Measurements from ENCODE around the gene ELP6.
A peak's percentile ranks its signal among the peaks of the same experiment; 100 is the strongest.

The ELP6 gene

GRCh38 chr3:47542471-47543173 is 29.1 kb upstream of the ELP6 start:
- TF ChIP-seq TAF1 (IDR thresholded peaks at IDR 0.05; ENCODE audit: low read depth) = no peak
- TF ChIP-seq FOXM1 (IDR thresholded peaks at IDR 0.05; ENCODE audit: borderline replicate concordance, low read depth) = no peak
- no peak for TF ChIP-seq TEAD4 (IDR thresholded peaks at IDR 0.05)
- no peak for TF ChIP-seq EP300 (IDR thresholded peaks at IDR 0.05; ENCODE audit: borderline replicate concordance)
- TF ChIP-seq, protein P1, sequence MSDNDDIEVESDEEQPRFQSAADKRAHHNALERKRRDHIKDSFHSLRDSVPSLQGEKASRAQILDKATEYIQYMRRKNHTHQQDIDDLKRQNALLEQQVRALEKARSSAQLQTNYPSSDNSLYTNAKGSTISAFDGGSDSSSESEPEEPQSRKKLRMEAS (IDR thresholded peaks at IDR 0.05) = peak; percentile 96
- TF ChIP-seq RAD21 (IDR thresholded peaks at IDR 0.05; ENCODE audit: low read depth) = peak; percentile 5; the same call in 1 of the 2 replicates
- peak; percentile 75 for TF ChIP-seq EGR1 (IDR thresholded peaks at IDR 0.05)
- TF ChIP-seq, protein P2, sequence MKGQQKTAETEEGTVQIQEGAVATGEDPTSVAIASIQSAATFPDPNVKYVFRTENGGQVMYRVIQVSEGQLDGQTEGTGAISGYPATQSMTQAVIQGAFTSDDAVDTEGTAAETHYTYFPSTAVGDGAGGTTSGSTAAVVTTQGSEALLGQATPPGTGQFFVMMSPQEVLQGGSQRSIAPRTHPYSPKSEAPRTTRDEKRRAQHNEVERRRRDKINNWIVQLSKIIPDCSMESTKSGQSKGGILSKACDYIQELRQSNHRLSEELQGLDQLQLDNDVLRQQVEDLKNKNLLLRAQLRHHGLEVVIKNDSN (IDR thresholded peaks at IDR 0.05) = no peak
- no peak for TF ChIP-seq ZBTB7A (IDR thresholded peaks at IDR 0.05; ENCODE audit: low read depth)

DNA sequence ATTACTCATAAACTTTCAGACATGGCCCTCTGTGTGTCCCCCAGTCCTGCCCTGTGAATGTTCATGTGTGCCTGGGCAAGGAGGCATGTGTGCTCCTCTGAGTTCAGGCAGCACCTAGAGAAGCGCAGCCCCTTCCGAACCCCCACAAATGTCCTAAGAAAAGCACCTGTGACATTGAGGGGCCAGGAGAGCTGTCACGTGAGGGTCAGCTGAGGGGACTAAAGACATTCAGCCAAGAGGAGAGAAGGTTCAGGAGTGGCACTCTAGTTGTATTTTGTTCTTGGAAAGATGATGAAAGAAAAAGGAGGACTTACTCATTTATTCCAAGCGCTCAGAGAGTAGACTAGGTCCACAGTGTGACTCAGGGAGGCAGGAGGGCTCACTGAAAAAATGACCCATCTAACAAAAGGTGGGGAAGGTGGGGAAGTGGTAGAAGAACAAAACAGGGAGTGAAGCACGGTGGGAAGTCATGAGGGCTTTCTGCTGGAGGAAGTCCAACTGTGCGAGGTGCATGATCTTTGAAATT is 28.1 kb upstream of the ELP6 start:
- TF ChIP-seq CREB1 (IDR thresholded peaks at IDR 0.05; ENCODE audit: low read depth) (no peak), CEBPB (IDR thresholded peaks at IDR 0.05) (no peak), RAD21 (IDR thresholded peaks at IDR 0.05; ENCODE audit: low read depth) (no peak), TEAD4 (IDR thresholded peaks at IDR 0.05) (no peak), ZBTB7A (IDR thresholded peaks at IDR 0.05; ENCODE audit: low read depth) (no peak), EP300 (IDR thresholded peaks at IDR 0.05; ENCODE audit: borderline replicate concordance) (no peak), YY1 (IDR thresholded peaks at IDR 0.05; ENCODE audit: low read depth) (no peak), FOXM1 (IDR thresholded peaks at IDR 0.05; ENCODE audit: borderline replicate concordance, low read depth) (no peak), NFIC (IDR thresholded peaks at IDR 0.05) (no peak), REST (IDR thresholded peaks at IDR 0.05; ENCODE audit: low read depth) (no peak), TCF12 (IDR thresholded peaks at IDR 0.05; ENCODE audit: low read depth) (no peak), EGR1 (IDR thresholded peaks at IDR 0.05) (no peak), TAF1 (IDR thresholded peaks at IDR 0.05; ENCODE audit: low read depth) (no peak)
- TF ChIP-seq, protein P2 (IDR thresholded peaks at IDR 0.05) = no peak
- TF ChIP-seq, protein P1 (IDR thresholded peaks at IDR 0.05) = no peak

DNA sequence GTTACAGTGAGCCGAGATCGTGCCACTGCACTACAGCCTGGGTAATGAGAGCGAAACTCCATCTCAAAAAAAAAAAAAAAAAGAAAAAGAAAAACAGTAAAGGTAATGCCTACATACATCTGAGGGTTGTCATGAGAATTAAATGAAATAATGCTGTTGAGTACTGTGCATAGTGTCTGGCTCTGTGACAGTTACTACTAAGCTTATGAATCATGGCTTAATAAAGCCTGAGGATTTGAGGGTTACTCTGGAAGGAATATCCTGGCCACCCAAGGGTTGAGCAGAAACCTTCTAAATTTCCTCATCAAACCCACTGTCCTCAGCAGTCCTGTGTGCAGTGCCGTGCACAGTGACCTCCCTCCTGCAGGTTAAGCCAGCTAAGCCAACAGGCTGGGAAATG is 26.8 kb upstream of the ELP6 start:
- TF ChIP-seq YY1 (IDR thresholded peaks at IDR 0.05; ENCODE audit: low read depth) (no peak), TCF12 (IDR thresholded peaks at IDR 0.05; ENCODE audit: low read depth) (no peak), REST (IDR thresholded peaks at IDR 0.05; ENCODE audit: low read depth) (no peak), NFIC (IDR thresholded peaks at IDR 0.05) (no peak), CREB1 (IDR thresholded peaks at IDR 0.05; ENCODE audit: low read depth) (no peak), EP300 (IDR thresholded peaks at IDR 0.05; ENCODE audit: borderline replicate concordance) (no peak), TAF1 (IDR thresholded peaks at IDR 0.05; ENCODE audit: low read depth) (no peak)

DNA sequence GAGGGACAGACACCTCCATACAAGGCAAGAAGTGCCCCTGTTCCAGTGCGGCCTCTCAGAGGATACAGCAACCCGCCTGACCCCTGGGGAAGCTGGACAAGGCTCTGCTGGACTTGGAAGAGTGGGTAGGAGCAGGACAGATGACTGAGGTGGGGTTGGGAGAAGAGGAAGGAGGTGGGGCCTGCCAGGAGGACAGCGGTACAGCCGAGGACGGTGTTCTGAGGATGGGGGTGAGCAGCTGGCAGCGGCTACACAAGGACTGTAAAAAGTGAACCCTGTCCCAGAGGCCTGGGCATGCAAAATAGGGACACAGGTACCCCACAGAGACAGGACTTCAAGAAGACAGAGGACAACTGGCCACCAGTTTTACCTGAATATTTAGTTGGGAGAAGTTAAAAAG is 23.5 kb upstream of the ELP6 start:
- TF ChIP-seq YY1 (IDR thresholded peaks at IDR 0.05; ENCODE audit: low read depth) (no peak), TEAD4 (IDR thresholded peaks at IDR 0.05) (no peak), EP300 (IDR thresholded peaks at IDR 0.05; ENCODE audit: borderline replicate concordance) (no peak), RAD21 (IDR thresholded peaks at IDR 0.05; ENCODE audit: low read depth) (no peak), TAF1 (IDR thresholded peaks at IDR 0.05; ENCODE audit: low read depth) (no peak), ZBTB7A (IDR thresholded peaks at IDR 0.05; ENCODE audit: low read depth) (no peak), FOXM1 (IDR thresholded peaks at IDR 0.05; ENCODE audit: borderline replicate concordance, low read depth) (no peak), NFIC (IDR thresholded peaks at IDR 0.05) (no peak)
- TF ChIP-seq, protein P2 (IDR thresholded peaks at IDR 0.05) = no peak
- TF ChIP-seq, protein P1 (IDR thresholded peaks at IDR 0.05) = no peak

Data from Ishikawa (cell line).